K562 (cell line): ENCODE results near the gene RNF114. TPM values are rescaled to one million over a fixed set of nuclear protein-coding genes. Genes with fewer than 3 reads are reported as not detected.
A peak's percentile ranks its signal among the peaks of the same experiment; 100 is the strongest.

Experiments
- CC2D1A ChIP-seq: fragments of 450-650 bp; IDR thresholded peaks from 2 replicates; pipeline ENCODE4 v1.6.1; 2017; ENCODE audit warnings: mild to moderate bottlenecking
- CSDE1 ChIP-seq, 2 experiments: fragments of 450-650 bp; IDR thresholded peaks; 2 replicates each; pipeline ENCODE4 v1.6.1; 2016; ENCODE audit warnings: mild to moderate bottlenecking in 1 of 2
- KLF10 ChIP-seq: fragments of 250-450 bp; sonication (Bioruptor Pico); IDR thresholded peaks from 2 replicates; pipeline ENCODE4 v1.6.1; 2021; ENCODE audit warnings: matching md5 sums
- NBN ChIP-seq: fragments of 450-650 bp; IDR thresholded peaks from 2 replicates; pipeline ENCODE4 v1.6.1; 2016; ENCODE audit warnings: low read depth, mild to moderate bottlenecking
- NR1H2 ChIP-seq: sonication (generic); formaldehyde crosslinking; IDR thresholded peaks from 2 replicates; pipeline ENCODE4 v1.4.0; 2020; ENCODE audit warnings: mild to moderate bottlenecking, missing genetic modification reagents
- PTRF ChIP-seq: fragments of 450-650 bp; IDR thresholded peaks from 2 replicates; pipeline ENCODE4 v1.6.1; 2016; ENCODE audit warnings: mild to moderate bottlenecking, missing genetic modification characterization, missing compliant biosample characterization
- RFX7 ChIP-seq: fragments of 250-450 bp; sonication (Bioruptor Pico); IDR thresholded peaks from 2 replicates; pipeline ENCODE4 v1.5.1; 2021; ENCODE audit warnings: mild to moderate bottlenecking
- SETDB1 ChIP-seq: IDR thresholded peaks from one replicate; pipeline ENCODE4 v1.6.1; 2012; ENCODE audit warnings: low read length, control low read depth, inconsistent platforms
- SMC3 ChIP-seq: conservative IDR thresholded peaks from 2 replicates; pipeline ENCODE4 v1.6.1; 2011; ENCODE audit warnings: low read depth, low read length, improper control_type of control experiment; ENCODE audit not compliant: insufficient read depth
- SREBF1 ChIP-seq: fragments of 150-350 bp; IDR thresholded peaks from 2 replicates; pipeline ENCODE4 v1.6.1; 2014; ENCODE audit warnings: antibody characterized with exemption, low read depth, low read length, borderline replicate concordance
- TRIM24 ChIP-seq, 2 experiments: fragments of 450-650 bp; IDR thresholded peaks; 2 replicates each; pipeline ENCODE4 v1.6.1; 2016
- ZC3H4 ChIP-seq: sonication (generic); formaldehyde crosslinking; IDR thresholded peaks from 2 replicates; pipeline ENCODE4 v1.9.0; 2021; ENCODE audit warnings: missing genetic modification reagents, borderline replicate concordance
- ZNF140 ChIP-seq: fragments of 250-450 bp; sonication (Bioruptor Pico); IDR thresholded peaks from 2 replicates; pipeline ENCODE4 v1.8.0; 2021; ENCODE audit warnings: moderate library complexity, mild to moderate bottlenecking, inconsistent platforms
- ZNF174 ChIP-seq: fragments of 250-450 bp; sonication (Bioruptor Pico); IDR thresholded peaks from 2 replicates; pipeline ENCODE4 v1.4.0; 2020; ENCODE audit warnings: mild to moderate bottlenecking
- ZNF197 ChIP-seq: fragments of 200-800 bp; sonication (Bioruptor generic); IDR thresholded peaks from 2 replicates; pipeline ENCODE4 v1.6.1; 2016; ENCODE audit warnings: low read depth, missing genetic modification characterization, missing compliant biosample characterization
- ZNF316 ChIP-seq: fragments of 450-650 bp; IDR thresholded peaks from 2 replicates; pipeline ENCODE4 v1.6.1; 2016
- polyA plus RNA-seq, 8 experiments: library from polyadenylated mRNA; depleted of rRNA in 4 of 8; stranded (reverse) in 5 of 8; unstranded in 3 of 8; fragments of >200 nt; fragmentation: Nextera tagmentation in 2 of 8; fragmentation: Illumina TruSeq in 1 of 8; extraction: Ambion mirVana in 2 of 8; extraction: Trizol in 1 of 8; gene quantifications; 2 replicates each; pipeline versions ENCODE4 v1.2.1 to v1.2.3, GENCODE V29; 2011 to 2014; ENCODE audit warnings: inconsistent platforms in 1 of 8, missing spikeins in 1 of 8
- total RNA-seq, 7 experiments: library from RNA; depleted of rRNA in 6 of 7; stranded (reverse); fragments of >200 nt in 6 of 7; fragmentation: Illumina TruSeq in 2 of 7; extraction: Trizol in 2 of 7; gene quantifications; 2 replicates each; pipeline versions ENCODE4 v1.2.1 to v1.2.3, GENCODE V29; 2011 to 2021; ENCODE audit warnings: low replicate concordance in 1 of 7
- TF ChIP-seq, protein P1 (sequence below): fragments of 450-650 bp; IDR thresholded peaks from 2 replicates; pipeline ENCODE4 v1.6.1; 2016; ENCODE audit warnings: low read depth

RNF114 gene
- total and polyA plus RNA-seq, 9 of the 15 experiments (the other 6 are each of a cell fraction or from before 2014, with no cell fraction given): 38.6 to 111 (median 62.6) TPM

DNA sequence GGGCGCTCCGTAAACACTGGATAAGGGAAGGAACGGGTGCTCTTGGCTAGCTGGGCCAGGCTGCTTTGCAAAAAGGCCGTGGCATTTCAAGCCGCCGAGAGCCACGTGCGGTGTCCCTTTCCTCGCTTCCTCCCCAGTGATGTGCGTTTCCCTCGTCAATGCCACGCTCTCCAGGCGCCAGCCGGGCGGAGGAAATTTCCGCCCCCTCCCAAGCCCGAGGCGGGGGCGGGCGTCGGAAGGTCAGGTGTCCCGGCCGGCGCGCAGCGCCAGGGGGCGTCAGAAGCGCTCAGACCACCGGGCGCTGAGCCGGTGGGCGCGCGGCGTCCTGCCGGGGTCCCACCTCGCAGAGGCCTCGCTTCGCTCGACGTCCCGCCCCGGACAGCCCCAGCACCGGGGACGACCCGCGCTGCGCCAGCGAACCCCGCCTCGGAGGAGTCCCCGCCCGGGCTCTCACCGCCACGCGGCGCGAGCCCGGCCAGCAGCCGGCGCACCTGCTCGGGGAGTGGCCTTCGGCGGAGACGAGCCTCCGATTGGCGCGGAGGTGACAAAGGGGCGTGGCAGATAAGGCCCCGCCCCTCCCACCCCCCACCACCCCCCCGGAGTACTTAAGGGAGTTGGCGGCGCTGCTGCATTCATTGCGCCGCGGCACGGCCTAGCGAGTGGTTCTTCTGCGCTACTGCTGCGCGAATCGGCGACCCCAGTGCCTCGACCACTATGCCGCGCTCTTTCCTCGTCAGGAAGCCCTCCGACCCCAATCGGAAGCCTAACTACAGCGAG, 46.3 kb downstream of the RNF114 start, which contains the start of gene SNAI1 (continued):
- TF ChIP-seq, protein P1, sequence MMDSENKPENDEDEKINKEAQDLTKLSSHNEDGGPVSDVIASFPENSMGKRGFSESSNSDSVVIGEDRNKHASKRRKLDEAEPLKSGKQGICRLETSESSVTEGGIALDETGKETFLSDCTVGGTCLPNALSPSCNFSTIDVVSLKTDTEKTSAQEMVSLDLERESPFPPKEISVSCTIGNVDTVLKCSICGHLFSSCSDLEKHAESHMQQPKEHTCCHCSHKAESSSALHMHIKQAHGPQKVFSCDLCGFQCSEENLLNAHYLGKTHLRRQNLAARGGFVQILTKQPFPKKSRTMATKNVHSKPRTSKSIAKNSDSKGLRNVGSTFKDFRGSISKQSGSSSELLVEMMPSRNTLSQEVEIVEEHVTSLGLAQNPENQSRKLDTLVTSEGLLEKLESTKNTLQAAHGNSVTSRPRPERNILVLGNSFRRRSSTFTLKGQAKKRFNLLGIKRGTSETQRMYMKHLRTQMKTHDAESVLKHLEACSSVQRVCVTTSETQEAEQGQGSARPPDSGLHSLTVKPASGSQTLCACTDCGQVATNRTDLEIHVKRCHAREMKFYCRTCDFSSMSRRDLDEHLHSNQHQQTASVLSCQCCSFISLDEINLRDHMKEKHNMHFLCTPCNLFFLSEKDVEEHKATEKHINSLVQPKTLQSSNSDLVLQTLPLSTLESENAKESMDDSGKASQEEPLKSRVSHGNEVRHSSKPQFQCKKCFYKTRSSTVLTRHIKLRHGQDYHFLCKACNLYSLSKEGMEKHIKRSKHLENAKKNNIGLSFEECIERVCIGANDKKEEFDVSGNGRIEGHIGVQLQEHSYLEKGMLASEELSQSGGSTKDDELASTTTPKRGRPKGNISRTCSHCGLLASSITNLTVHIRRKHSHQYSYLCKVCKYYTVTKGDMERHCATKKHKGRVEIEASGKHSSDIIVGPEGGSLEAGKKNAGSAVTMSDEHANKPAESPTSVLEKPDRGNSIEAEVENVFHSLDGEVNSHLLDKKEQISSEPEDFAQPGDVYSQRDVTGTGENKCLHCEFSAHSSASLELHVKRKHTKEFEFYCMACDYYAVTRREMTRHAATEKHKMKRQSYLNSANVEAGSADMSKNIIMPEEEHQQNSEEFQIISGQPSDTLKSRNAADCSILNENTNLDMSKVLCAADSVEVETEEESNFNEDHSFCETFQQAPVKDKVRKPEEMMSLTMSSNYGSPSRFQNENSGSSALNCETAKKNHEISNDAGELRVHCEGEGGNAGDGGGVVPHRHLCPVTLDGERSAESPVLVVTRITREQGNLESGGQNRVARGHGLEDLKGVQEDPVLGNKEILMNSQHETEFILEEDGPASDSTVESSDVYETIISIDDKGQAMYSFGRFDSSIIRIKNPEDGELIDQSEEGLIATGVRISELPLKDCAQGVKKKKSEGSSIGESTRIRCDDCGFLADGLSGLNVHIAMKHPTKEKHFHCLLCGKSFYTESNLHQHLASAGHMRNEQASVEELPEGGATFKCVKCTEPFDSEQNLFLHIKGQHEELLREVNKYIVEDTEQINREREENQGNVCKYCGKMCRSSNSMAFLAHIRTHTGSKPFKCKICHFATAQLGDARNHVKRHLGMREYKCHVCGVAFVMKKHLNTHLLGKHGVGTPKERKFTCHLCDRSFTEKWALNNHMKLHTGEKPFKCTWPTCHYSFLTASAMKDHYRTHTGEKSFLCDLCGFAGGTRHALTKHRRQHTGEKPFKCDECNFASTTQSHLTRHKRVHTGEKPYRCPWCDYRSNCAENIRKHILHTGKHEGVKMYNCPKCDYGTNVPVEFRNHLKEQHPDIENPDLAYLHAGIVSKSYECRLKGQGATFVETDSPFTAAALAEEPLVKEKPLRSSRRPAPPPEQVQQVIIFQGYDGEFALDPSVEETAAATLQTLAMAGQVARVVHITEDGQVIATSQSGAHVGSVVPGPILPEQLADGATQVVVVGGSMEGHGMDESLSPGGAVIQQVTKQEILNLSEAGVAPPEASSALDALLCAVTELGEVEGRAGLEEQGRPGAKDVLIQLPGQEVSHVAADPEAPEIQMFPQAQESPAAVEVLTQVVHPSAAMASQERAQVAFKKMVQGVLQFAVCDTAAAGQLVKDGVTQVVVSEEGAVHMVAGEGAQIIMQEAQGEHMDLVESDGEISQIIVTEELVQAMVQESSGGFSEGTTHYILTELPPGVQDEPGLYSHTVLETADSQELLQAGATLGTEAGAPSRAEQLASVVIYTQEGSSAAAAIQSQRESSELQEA: no peak
- TF ChIP-seq ZC3H4 (CRISPR knock-in tag): no peak
- TF ChIP-seq ZNF197 (CRISPR knock-in tag): no peak
- no peak for TF ChIP-seq ZNF316
- no peak for TF ChIP-seq TRIM24 (IDR thresholded peaks at IDR 0.05)
- no peak for TF ChIP-seq RFX7 (CRISPR knock-in tag)
- TF ChIP-seq KLF10 (CRISPR knock-in tag): no peak
- peak; percentile 72; the same call in 1 of the 2 replicates for TF ChIP-seq NR1H2 (CRISPR knock-in tag)
- no peak for TF ChIP-seq SREBF1
- no peak for TF ChIP-seq PTRF (tag)
- no peak for TF ChIP-seq CC2D1A
- no peak for TF ChIP-seq ZNF140 (CRISPR knock-in tag)
- TF ChIP-seq SETDB1: no peak
- TF ChIP-seq NBN: peak; percentile 80; the same call in 1 of the 2 replicates
- TF ChIP-seq CSDE1 (IDR thresholded peaks at IDR 0.05): peak in 1 of 2 experiments; percentile 91; a peak in 1 of 4 replicates
- TF ChIP-seq SMC3: peak; percentile 57; the same call in 1 of the 2 replicates
- no peak for TF ChIP-seq ZNF174 (CRISPR knock-in tag)
